Mucosa of rectum (tissue), 2 donors: ENCODE measurements around the gene REST.

ENCODE experiments used
- H3K27ac ChIP-seq, 2 donors: one replicate each; pipeline ENCODE4 v1.7.0; 2013; ENCODE audit warnings: inconsistent platforms in 2 of 2, low read depth in 2 of 2, low read length in 2 of 2
- H3K27me3 ChIP-seq, 2 donors: one replicate each; pipeline ENCODE4 v1.7.0; 2013; ENCODE audit warnings: low read length in 2 of 2; ENCODE audit not compliant: control insufficient read depth in 2 of 2, insufficient read depth in 2 of 2
- H3K36me3 ChIP-seq, 2 donors: one replicate each; pipeline ENCODE4 v1.7.0; 2013; ENCODE audit warnings: low read length in 2 of 2; ENCODE audit not compliant: control insufficient read depth in 2 of 2, insufficient read depth in 2 of 2
- H3K4me1 ChIP-seq, 2 donors: one replicate each; pipeline ENCODE4 v1.7.0; 2013; ENCODE audit warnings: low read length in 2 of 2, mild to moderate bottlenecking in 1 of 2; ENCODE audit not compliant: control insufficient read depth in 2 of 2, insufficient read depth in 2 of 2
- H3K4me3 ChIP-seq, 2 donors: one replicate each; pipeline ENCODE4 v1.7.0; 2013; ENCODE audit warnings: low read length in 2 of 2
- H3K9ac ChIP-seq, 2 donors: one replicate each; pipeline ENCODE4 v1.7.0; 2013; ENCODE audit warnings: low read length in 2 of 2, low read depth in 1 of 2, mild to moderate bottlenecking in 1 of 2
- H3K9me3 ChIP-seq, 2 donors: one replicate each; pipeline ENCODE4 v1.7.0; 2013; ENCODE audit warnings: low read length in 2 of 2; ENCODE audit not compliant: control insufficient read depth in 2 of 2
- donor health status: healthy.
- donor health status: Normal muscosa, but diverticular disease.

REST gene

GRCh38 chr4:56986952-56987351, 79.3 kb downstream of the REST start:
- H3K27me3 ChIP-seq, result no peaks in the 10 kb centered on the region
- no peak overlapping the region for H3K4me3 ChIP-seq
- peaks cover 40 to 55% of the 10 kb centered on the region in 2 donors for H3K36me3 ChIP-seq

DNA sequence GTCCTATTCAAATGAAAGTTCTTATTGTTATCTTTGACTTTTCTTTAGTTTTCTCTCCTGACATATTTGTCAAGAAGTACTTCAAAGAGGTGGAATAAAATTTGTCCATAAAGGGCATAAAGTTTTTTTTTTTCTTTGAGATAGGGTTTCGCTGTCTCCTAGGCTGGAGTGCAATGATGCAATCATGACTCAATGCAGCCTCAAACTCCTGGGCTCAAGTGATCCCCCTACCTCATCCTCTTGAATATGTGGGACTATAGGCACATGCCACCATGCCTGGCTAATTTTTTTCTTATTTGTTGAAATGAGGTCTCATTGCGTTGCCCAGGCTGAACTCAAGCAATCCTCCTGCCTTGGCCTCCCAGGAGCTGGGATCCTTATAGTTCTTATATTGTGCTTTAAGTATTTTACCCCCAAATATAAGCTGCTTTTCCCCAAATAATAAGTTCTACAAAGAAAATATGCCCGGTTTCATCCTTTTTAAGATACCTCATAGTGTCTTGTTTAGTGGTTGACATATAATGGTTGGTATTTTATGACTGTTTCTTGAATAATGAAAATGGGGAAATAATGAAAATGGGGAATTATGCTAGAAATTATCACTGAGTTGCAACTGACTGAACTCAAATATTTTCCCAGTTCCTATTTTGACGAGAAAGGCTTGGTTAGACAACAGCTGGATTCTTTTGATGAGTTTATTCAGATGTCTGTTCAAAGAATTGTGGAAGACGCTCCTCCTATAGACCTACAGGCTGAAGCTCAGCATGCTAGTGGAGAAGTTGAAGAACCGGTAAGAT, 82.6 kb downstream of the REST start:
- no peak overlapping the region for H3K9ac ChIP-seq
- H3K27ac ChIP-seq, result no peak overlapping the region
- peaks cover 55 to 66% of the 10 kb centered on the region in 2 donors for H3K36me3 ChIP-seq
- H3K9me3 ChIP-seq, result no peaks in the 10 kb centered on the region
- H3K4me3 ChIP-seq, result no peak overlapping the region
- no peaks in the 10 kb centered on the region for H3K27me3 ChIP-seq
- no peaks in the 10 kb centered on the region for H3K4me1 ChIP-seq

More at GRCh38 chr4:56986952-56987351, 79.3 kb downstream of the REST start:
- Histone ChIP-seq H3K27ac (no peak overlapping the region), H3K9ac (no peak overlapping the region), H3K9me3 (no peaks in the 10 kb centered on the region), H3K4me1 (no peaks in the 10 kb centered on the region)

DNA sequence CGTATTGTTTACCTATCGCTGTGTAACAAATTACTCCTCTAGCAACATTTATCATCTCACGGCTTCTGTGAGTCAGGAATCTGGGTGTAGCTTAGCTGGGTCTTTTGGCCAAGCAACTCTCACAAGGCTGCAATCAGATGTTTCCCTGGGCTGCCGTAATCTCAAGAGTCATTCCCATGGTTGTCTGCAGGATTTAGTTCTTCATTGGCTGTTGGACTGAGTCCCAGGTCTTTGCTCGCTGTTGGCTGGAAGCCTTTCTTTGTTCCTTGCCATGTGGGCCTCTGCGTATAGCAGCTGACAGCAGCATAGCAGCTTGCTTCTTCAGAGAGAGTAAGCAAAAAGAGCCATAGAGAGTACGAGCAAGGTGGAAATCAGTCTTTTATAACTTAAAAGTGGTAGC, 87.8 kb downstream of the REST start:
- peaks cover 57 to 58% of the 10 kb centered on the region in 2 donors for H3K36me3 ChIP-seq
- H3K27ac ChIP-seq, result peak overlapping the region in 1 of 2 donors; percentile 23
- H3K9ac ChIP-seq, result no peak overlapping the region
- no peaks in the 10 kb centered on the region for H3K27me3 ChIP-seq
- H3K4me3 ChIP-seq, result no peak overlapping the region
- no peaks in the 10 kb centered on the region for H3K9me3 ChIP-seq
- H3K4me1 ChIP-seq, result no peaks in the 10 kb centered on the region

- H3K27me3 ChIP-seq, result no peaks in the 10 kb centered on the region
- H3K4me3 ChIP-seq, result no peak overlapping the region
- H3K27ac ChIP-seq, result no peak overlapping the region
- peaks cover 58 to 59% of the 10 kb centered on the region in 2 donors for H3K36me3 ChIP-seq
- H3K9ac ChIP-seq, result no peak overlapping the region
- H3K9me3 ChIP-seq, result no peaks in the 10 kb centered on the region
- H3K4me1 ChIP-seq, result no peaks in the 10 kb centered on the region
Measured at GRCh38 chr4:56999751-57000150, 92.1 kb downstream of the REST start.

GRCh38 chr4:57013543-57014120, 105.9 kb downstream of the REST start:
- H3K4me1 ChIP-seq, result no peaks in the 10 kb centered on the region
- H3K27ac ChIP-seq, result no peak overlapping the region
- H3K4me3 ChIP-seq, result no peak overlapping the region
- H3K9ac ChIP-seq, result no peak overlapping the region
- no peaks in the 10 kb centered on the region for H3K27me3 ChIP-seq
- no peaks in the 10 kb centered on the region for H3K9me3 ChIP-seq
- H3K36me3 ChIP-seq, result peaks cover 54 to 66% of the 10 kb centered on the region in 2 donors
